MG63 (cell line): ENCODE measurements around the gene TGFBR1. TPM values are rescaled to one million over a fixed set of nuclear protein-coding genes. Genes with fewer than 3 reads are reported as not detected.
A peak's percentile ranks its signal among the peaks of the same experiment; 100 is the strongest.

Experiments
- DNase-seq: peaks from one replicate; pipeline ENCODE4 v3.0.0-alpha.2; 2020
- H3K27me3 ChIP-seq: fragments of 250-450 bp; sonication (Bioruptor Pico); 2 replicates; pipeline ENCODE4 v1.5.1; 2020; ENCODE audit warnings: mild to moderate bottlenecking, moderate library complexity
- H3K36me3 ChIP-seq: fragments of 250-450 bp; sonication (Bioruptor Pico); 2 replicates; pipeline ENCODE4 v1.5.1; 2020; ENCODE audit warnings: mild to moderate bottlenecking, moderate library complexity
- H3K4me3 ChIP-seq: fragments of 250-450 bp; sonication (Bioruptor Pico); 2 replicates; pipeline ENCODE4 v1.5.1; 2020; ENCODE audit warnings: mild to moderate bottlenecking, moderate library complexity
- H3K9me3 ChIP-seq: fragments of 250-450 bp; sonication (Bioruptor Pico); 2 replicates; pipeline ENCODE4 v1.5.1; 2020; ENCODE audit warnings: mild to moderate bottlenecking, moderate library complexity
- total RNA-seq: library from RNA; depleted of rRNA; stranded (reverse); fragments of >200 nt; shearing (Covaris generic); gene quantifications from 2 replicates; pipeline ENCODE4 v1.2.3, GENCODE V29; 2014; ENCODE audit warnings: low replicate concordance

The TGFBR1 gene
- total RNA-seq, 1 experiment from 2014 or later, result 19.1 TPM

DNA sequence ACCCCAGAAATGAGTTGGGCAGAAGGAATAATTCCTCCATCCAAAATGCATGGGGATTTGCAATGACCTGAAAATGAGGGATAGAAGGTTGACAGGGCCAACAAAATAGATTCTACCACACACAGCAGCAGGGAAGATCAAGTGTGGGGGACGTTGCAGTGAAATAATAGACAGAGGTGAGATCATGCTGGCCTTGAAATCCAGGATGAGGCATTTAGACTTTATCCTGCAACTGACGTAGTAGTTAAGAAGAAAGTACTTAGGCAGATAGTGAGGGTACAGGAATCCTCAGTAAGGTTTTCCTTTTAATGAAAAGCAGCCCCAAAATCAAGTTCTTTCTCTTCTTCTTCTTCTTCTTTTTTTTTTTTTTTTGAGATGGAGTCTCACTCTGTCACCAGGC, 31.6 kb upstream of the TGFBR1 start:
- no peaks in the 10 kb centered on the region for H3K9me3 ChIP-seq
- H3K27me3 ChIP-seq, result no peaks in the 10 kb centered on the region
- DNase-seq, result no peak
- no peaks in the 10 kb centered on the region for H3K36me3 ChIP-seq
- H3K4me3 ChIP-seq, result no peak overlapping the region

DNA sequence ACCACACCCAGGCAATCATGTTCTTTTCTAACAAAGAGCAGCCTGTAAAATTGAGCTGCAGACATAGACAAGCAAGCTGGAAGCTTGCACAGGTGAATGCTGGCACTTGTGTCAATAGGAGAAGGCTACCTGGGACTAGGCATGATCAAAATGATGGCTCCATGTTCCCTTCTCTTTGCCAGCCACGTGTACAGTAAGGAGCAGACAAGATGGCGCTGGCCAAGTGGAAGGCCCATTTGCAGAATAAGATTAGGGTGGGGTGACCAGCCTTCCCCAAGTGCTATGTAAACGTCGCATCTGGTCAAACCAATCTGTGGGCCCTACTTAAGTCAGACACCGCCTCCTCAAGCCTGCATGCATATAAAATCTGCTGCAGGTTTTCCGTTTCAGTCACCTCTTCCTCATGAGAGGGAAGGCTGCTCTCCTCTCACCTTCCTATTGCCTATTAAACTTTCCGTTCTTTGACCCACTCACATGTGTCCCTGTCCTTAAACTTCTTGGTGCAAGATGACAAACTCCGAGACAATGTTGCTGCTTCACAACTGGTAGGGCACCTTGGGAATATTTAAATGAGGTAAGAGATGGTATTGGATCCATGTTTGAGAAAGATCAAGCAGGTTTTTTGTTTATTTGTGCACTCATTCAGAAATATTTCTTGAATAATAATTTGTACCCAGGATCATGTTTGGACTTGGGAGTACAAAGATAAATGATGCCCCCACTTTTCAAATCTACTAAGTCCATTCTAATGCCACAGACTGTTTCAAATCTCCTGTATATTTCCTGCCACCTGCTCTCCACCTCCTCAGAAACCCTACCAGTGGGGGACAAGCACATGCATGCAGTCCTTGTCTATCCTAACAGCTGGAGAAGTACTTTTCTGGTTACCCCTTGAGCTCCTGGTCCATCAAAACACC, 30.7 kb upstream of the TGFBR1 start:
- Histone ChIP-seq H3K36me3 (no peaks in the 10 kb centered on the region), H3K9me3 (no peaks in the 10 kb centered on the region), H3K4me3 (no peak overlapping the region), H3K27me3 (no peaks in the 10 kb centered on the region)
- DNase-seq, result no peak

DNA sequence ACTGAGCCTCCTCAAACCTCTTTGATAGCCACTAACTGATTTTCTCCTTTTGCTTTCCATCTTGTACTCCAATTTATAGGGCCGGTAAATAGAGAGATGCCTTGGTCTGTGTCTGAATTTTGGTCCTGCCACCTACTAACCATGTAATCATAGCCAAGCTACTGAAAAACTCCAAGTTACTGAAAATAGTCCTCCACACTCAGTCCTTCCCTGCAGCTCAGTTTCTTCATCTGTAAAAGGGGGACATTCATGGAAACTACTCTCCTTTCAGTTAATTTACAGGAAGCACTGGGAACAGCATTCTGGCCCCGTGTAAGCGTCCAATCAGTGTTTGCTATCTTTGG, 30.0 kb upstream of the TGFBR1 start:
- no peak for DNase-seq
- Histone ChIP-seq H3K9me3 (no peaks in the 10 kb centered on the region), H3K4me3 (no peak overlapping the region), H3K27me3 (no peaks in the 10 kb centered on the region), H3K36me3 (no peaks in the 10 kb centered on the region)

DNA sequence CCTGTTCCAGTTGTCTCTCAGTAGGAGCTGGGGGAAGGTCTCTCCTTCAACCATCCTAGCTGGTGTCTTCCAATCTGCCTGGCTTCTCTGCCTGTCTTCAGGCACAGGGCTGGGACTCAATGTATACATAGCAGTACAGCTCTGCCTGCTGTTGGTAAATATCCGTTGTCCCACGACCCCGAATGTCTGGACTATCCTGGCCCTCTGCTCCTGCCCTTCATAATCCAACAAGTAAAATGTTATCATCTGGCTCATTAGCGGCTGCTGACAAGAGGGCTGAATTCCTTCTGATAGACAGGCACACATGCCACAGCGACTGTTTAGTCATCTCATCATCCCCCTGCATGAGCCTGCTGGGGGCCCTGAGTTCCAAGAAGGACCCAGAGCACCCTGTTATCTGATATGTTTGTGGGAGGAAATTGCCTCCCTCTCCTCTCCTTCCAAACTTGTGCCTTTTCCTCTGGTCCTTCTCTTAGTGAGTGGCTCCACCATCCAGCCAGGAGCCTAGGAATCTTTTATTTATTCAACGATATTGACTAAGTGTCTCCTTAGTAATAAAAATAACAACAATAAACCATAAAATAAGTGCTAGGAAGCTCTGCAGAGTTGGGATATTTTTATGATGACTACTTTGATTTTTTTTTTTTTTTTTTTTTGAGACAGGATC, 29.5 kb upstream of the TGFBR1 start:
- Histone ChIP-seq H3K27me3 (no peaks in the 10 kb centered on the region), H3K36me3 (no peaks in the 10 kb centered on the region), H3K9me3 (no peaks in the 10 kb centered on the region), H3K4me3 (no peak overlapping the region)
- peak; percentile 64 for DNase-seq

DNA sequence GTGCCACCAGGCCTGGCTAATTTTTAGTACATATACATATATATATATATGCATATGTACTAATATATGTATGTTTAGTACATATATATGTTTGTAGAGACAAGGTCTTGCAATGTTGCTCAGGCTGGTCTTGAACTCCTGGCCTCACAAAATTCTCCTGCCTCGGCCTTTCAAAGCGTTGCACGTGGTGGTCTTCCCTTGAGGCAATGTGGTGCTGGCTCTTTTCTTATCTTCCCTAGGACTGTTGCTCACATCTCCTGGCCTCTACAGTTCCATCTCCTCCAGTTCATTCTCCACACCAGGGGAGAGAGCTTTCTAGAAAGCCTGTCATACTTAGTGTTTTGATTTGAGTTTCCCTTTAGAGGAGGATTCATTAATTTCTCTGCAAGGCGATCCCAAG, 28.9 kb upstream of the TGFBR1 start:
- no peak for DNase-seq
- no peaks in the 10 kb centered on the region for H3K36me3 ChIP-seq
- H3K27me3 ChIP-seq, result no peaks in the 10 kb centered on the region
- H3K9me3 ChIP-seq, result no peaks in the 10 kb centered on the region
- no peak overlapping the region for H3K4me3 ChIP-seq

DNA sequence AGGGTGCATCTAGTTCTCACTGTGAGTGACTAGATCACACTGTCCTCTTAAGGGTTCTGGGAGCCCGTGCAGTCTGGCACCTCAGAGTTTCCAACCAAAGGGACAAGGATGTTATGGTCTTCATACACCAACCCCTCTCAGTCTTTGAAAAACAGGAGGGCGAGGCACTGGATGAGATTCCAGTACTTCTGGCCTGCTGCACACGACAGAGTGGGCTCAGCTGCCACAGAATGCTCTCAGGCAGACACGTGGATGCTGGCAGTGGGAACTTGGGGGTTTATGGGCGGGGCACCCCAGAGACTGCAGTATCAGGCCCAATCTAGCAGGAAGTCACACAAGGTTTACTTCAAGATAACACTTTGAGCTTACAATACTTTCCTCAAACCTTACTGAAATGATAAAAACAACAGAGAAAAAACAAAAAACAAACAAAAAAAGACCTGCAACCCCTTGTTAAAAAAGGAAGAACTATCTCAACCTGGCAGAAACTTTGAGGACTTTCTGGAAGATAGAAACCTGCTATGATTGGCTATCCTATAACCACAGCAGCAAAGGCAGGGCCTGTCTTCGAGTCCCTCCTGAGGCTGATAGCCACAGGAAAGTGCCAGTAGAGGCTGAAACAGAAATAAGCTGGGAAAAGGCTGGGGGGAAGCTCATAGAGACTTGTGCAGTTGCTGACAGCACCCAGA, 28.3 kb upstream of the TGFBR1 start:
- no peaks in the 10 kb centered on the region for H3K9me3 ChIP-seq
- H3K4me3 ChIP-seq, result no peak overlapping the region
- DNase-seq, result no peak
- no peaks in the 10 kb centered on the region for H3K36me3 ChIP-seq
- H3K27me3 ChIP-seq, result no peaks in the 10 kb centered on the region

DNA sequence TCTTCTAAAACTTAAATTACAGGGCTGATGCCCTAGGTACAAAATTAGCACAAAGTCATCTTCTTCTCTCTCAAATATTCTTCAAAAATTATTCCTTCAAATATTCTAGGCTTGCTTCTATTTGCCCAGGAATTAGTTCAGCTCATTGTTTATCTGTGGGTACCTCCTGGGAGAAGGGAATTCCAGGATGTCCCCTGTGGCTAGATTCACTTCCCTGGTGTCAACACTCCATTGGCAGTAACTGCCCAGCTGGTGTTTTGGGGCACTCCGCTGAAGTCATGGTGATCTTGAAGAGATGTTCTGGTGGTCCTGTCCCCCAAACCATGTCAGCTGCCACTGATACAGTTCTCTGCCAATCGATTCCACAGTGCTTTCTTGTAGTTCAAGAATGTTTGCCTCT, 26.2 kb upstream of the TGFBR1 start:
- no peak for DNase-seq
- H3K36me3 ChIP-seq, result no peaks in the 10 kb centered on the region

DNA sequence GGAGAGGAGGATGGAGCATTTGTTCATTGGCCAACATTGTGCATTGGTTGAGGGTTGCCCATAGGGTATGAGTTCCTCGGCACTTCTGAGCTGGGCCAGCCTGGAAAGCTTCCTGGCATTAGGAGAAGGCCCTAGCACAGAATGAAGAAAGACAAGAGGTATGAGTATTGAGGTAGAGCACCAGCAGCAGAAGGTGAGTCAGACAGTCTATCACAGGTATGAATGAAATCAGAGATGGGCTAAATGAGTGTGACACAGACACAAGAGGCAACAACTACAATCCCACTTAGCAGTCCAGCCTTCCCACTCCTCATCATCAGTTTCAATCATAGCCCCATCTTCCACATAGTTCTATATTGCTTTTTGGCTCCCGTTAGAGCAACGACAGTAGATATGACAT, 25.4 kb upstream of the TGFBR1 start:
- Histone ChIP-seq H3K36me3 (no peaks in the 10 kb centered on the region), H3K4me3 (no peak overlapping the region), H3K9me3 (no peaks in the 10 kb centered on the region), H3K27me3 (no peaks in the 10 kb centered on the region)
- DNase-seq, result no peak

More for the DNA sequence above, 26.2 kb upstream of the TGFBR1 start:
- Histone ChIP-seq H3K27me3 (no peaks in the 10 kb centered on the region), H3K4me3 (no peak overlapping the region), H3K9me3 (no peaks in the 10 kb centered on the region)

DNA sequence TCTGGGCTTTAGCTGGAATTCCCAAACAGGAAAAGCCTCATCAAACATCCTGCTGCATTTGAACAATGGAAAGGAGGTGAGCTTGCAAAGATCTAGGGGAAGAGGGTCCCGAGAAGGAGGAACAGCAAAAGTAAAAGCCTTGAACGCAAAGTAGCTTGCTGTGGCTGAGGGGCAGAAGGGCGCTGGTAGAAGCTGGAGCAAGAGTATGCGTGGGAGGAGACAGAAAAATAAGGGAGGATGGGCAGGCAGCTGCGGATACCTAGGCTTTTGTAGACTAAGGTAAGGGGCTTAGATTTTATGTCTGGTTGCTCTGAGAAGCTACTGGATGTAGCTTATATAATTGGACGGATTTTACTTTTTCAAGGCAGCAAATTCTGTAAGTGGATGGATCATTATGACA, 21.9 kb upstream of the TGFBR1 start:
- no peaks in the 10 kb centered on the region for H3K27me3 ChIP-seq
- H3K36me3 ChIP-seq, result no peaks in the 10 kb centered on the region
- no peak overlapping the region for H3K4me3 ChIP-seq
- H3K9me3 ChIP-seq, result no peaks in the 10 kb centered on the region
- DNase-seq, result no peak

DNA sequence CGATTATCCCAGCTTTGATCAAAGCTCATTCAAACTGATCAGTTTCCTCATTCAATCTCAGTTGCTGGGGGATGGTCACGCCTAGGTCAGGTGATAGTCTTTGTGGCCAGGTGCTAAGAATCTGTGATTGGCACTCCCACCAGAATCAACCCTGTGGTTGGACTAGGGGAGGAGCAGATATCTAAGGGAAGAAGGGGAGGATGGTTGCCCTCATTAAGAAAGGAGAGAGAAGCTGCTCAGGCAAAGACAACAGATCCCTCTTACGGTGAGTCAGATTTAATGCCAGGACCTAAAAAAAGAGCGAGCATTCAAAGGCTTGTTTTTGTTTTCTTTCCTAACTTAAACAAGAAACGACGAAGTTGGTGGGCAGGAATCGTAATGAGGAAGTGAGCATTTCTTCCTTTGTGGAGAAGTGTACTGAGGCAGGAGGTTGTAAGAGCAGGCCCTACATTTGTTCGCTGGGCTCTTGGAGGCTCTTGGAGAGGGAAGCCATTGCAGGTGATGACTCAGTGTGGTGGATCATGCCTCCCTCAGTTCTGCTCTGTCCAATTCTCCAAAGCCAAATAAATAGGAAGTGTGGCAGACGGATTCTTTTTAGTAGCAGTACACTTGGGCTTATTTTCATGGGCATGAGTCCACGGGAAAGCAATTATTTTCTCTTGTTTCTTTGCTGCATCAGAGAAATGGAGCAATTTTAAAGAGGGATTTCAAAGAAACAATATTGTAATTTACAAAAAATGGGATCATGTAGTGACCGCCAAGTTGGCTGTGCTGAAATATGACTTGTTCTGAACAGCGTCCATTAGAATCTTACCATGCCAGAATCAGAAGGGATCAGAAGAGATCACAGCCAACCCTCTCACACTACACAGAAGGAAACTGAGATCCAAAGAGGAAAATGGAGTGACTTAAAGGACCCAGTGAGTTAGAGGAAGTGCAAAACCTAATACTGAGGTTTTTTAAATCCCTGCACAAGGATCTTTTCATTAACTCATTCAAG, 18.7 kb upstream of the TGFBR1 start:
- H3K4me3 ChIP-seq, result no peak overlapping the region
- H3K9me3 ChIP-seq, result peaks cover 10% of the 10 kb centered on the region
- H3K36me3 ChIP-seq, result no peaks in the 10 kb centered on the region
- H3K27me3 ChIP-seq, result no peaks in the 10 kb centered on the region
- DNase-seq, result peak; percentile 84

DNA sequence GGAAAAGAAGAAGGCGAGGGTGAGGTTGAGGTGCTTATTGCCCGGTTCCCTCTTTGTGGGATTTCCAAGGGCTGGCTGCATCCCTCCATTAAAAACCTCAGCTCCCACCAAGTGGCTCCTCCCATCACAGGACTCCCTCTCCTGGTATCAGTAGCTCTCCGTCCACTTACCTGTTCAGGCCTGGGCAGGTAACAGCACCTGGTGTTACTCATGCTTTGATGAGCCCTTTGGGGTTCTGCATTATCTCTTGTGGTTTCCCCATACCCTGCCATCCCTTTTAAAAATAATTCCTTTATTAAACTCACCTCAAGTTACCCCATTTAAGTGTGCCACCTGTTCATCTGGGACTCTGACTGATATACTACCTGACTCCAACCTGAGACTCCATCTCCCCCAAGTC, 17.5 kb upstream of the TGFBR1 start:
- Histone ChIP-seq H3K9me3 (peaks cover 10% of the 10 kb centered on the region), H3K27me3 (no peaks in the 10 kb centered on the region), H3K4me3 (no peak overlapping the region), H3K36me3 (no peaks in the 10 kb centered on the region)
- no peak for DNase-seq

DNA sequence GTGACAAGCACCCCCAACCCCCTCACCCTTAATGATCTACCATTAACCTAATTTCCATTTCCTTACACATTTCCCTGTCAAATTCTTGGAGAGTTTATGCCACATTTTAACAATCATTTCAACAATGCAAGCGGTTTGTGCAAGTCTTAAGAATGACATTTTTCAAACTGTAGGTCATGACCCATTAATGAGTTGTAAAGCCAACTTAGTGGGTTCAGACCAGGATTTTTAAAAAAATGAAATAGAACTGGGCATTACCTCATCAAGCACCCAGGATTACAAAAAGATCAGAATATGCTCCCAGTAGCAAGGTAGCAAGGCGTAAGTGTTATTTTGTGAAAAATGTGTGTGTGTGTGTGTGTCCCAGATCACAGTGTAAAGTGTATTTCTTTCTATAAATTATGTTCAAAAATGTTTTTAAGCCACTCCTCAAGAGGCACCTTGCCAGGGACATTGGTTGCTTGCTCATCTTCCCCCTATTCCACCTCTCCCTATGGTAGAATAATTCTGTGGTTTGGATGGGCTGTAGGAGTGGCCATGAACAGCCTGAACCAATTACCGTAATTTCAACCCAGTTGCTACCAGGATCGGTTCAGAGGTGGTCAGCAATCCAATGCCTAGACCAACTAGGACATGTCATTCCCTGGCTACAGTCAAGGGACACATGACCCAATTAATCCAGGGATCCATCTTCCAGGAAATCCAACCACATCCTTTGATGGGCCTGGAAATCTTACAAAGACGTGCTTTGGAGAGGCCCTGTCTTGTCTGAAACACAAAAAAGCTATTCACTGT, 14.4 kb upstream of the TGFBR1 start:
- Histone ChIP-seq H3K36me3 (no peaks in the 10 kb centered on the region), H3K9me3 (peaks cover 10% of the 10 kb centered on the region), H3K27me3 (no peaks in the 10 kb centered on the region), H3K4me3 (no peak overlapping the region)
- no peak for DNase-seq

DNA sequence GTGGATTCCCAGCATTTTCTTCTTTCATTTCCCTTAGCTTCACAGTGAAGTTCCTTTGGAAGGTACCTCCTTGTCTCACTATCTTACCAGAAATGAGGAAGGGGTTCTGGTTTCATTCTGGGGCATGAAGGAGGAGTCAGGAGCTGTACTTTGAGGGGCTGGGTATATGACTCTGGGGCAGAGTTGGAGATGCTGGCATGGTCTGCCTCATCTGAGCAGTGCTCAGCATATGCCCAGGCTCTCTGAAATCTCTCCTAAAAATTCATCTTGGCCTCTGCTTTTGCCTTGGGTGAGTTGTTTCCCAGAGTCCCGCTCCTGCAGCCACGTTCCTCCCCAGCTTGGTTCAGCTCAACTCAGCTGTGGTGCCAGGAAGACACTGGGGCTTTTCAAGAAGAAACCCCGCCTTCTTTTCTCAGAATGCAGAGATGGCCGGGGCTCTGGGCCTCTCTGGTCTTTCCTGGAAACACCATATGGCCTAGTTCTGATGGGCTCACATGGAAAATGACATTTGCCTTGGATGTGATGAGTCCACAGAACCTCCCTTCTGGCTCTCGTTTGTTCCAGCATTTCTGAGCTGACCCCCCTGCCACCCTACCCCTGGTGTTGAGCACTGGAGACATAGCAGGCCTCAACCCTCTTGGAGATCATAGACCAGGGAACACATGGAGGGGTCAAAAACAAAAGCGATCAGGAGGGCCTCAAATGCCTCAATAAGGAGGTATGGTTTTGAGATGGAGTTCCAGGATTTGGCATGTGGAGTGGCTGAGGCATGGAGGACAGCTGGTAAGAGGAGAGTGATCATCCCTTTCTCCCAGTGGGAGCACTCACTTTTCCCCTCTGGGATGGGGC, 12.0 kb upstream of the TGFBR1 start:
- H3K27me3 ChIP-seq, result no peaks in the 10 kb centered on the region
- H3K36me3 ChIP-seq, result no peaks in the 10 kb centered on the region
- no peak for DNase-seq
- no peak overlapping the region for H3K4me3 ChIP-seq
- peaks cover 10% of the 10 kb centered on the region for H3K9me3 ChIP-seq

DNA sequence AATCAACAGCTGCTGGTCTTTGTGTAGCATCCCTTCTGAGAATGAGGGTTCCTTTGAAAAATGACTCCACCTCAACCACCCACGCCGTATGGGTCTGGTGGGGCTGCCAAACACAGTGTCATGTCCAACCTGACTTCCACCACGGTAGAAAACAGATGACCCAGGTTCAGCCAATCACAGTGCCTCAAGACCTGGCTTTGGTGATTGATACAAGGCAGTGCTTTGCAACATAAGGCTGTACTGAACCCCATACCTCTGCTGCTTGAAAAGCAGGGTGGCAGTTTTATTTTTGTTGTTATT, 11.5 kb upstream of the TGFBR1 start:
- H3K36me3 ChIP-seq, result no peaks in the 10 kb centered on the region
- no peak overlapping the region for H3K4me3 ChIP-seq
- DNase-seq, result no peak
- H3K27me3 ChIP-seq, result no peaks in the 10 kb centered on the region
- H3K9me3 ChIP-seq, result peaks cover 10% of the 10 kb centered on the region

DNA sequence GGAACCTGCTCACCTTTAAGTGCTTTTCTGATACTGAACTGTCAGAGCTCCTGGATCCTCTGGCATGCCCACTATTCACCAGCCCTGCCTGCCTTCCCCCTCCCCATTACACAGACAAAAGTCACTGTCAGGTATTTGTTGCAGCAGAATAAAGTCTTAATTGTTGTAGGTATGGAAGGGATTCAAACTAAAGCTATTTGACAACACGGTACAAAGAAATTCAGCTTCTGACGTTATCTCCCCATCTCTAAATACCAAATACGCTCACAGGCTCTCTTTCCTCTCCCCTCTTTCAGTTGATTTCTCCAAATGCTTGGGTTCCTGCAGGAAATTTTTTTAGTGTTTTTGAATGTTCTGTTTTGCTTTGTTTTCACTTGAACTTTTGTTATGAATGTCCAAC, 9.3 kb upstream of the TGFBR1 start:
- Histone ChIP-seq H3K36me3 (no peaks in the 10 kb centered on the region), H3K27me3 (no peaks in the 10 kb centered on the region), H3K4me3 (no peak overlapping the region), H3K9me3 (peaks cover 2% of the 10 kb centered on the region)
- no peak for DNase-seq
